HepG2 (cell line): ENCODE measurements around the gene ST8SIA2.

Experiments used
- ADNP ChIP-seq: sonication (generic); formaldehyde crosslinking; IDR thresholded peaks from 2 replicates; pipeline ENCODE4 v1.4.0; 2020; ENCODE audit warnings: missing genetic modification reagents
- BCL6 ChIP-seq: IDR thresholded peaks from 2 replicates; pipeline ENCODE4 v1.6.1; 2016; ENCODE audit warnings: missing genetic modification reagents, missing compliant biosample characterization
- EZH2 ChIP-seq: conservative IDR thresholded peaks from 2 replicates; pipeline ENCODE4 v1.6.1; 2012; ENCODE audit warnings: mild to moderate bottlenecking, low read depth, low read length, moderate library complexity
- JUN ChIP-seq: sonication (generic); formaldehyde crosslinking; IDR thresholded peaks from 2 replicates; pipeline ENCODE4 v1.4.0; 2020; ENCODE audit warnings: mild to moderate bottlenecking, missing genetic modification reagents
- POLR2A ChIP-seq, 2 experiments: IDR thresholded peaks; 2 replicates each; pipeline ENCODE4 v1.6.1; 2011; ENCODE audit warnings: low read depth in 2 of 2, low read length in 2 of 2, mild to moderate bottlenecking in 1 of 2, moderate library complexity in 1 of 2; ENCODE audit not compliant: insufficient read depth in 1 of 2
- SMARCC2 ChIP-seq: fragments of 450-650 bp; IDR thresholded peaks from 2 replicates; pipeline ENCODE4 v1.6.1; 2017; ENCODE audit warnings: antibody characterized with exemption, mild to moderate bottlenecking
- SRY ChIP-seq: sonication (generic); formaldehyde crosslinking; IDR thresholded peaks from 2 replicates; pipeline ENCODE4 v1.8.0; 2022; ENCODE audit warnings: mild to moderate bottlenecking, missing genetic modification reagents
- ZBTB38 ChIP-seq: sonication (generic); formaldehyde crosslinking; IDR thresholded peaks from 2 replicates; pipeline ENCODE4 v1.5.1; 2020; ENCODE audit warnings: mild to moderate bottlenecking, missing genetic modification reagents
- TF ChIP-seq, protein P1 (sequence below): sonication (generic); formaldehyde crosslinking; IDR thresholded peaks from 2 replicates; pipeline ENCODE4 v1.5.0; 2020; ENCODE audit warnings: mild to moderate bottlenecking, missing genetic modification reagents, moderate library complexity
- TF ChIP-seq, protein P2 (sequence below): sonication (generic); formaldehyde crosslinking; IDR thresholded peaks from 2 replicates; pipeline ENCODE4 v1.4.0; 2020; ENCODE audit warnings: missing genetic modification reagents

DNA sequence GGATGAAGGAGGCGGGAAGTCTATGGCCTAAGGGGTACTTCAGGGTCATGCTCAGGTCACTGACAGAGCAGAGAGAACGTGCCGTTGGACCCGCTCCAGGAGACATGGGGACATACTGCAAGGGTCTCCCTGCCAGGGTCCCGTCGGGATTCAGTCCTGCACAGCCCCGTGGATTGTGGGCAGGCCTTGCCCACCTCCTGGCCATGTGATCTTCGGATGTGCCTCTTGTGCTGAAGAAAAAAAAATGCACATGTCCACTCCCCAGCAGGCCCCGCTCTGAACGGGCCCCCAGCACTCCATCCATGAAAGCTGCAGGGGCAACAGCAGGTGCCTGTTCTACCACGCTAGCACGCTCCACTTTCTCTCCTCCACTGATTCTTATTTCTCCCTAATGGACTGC is 22.9 kb downstream of the ST8SIA2 start:
- TF ChIP-seq BCL6 (CRISPR knock-in tag) (no peak), EZH2 (no peak), POLR2A (IDR thresholded peaks at IDR 0.05; ENCODE audit: insufficient read depth in 1 of 2, low read depth in 2 of 2, low read length in 2 of 2) (no peak), ZBTB38 (CRISPR knock-in tag) (no peak), SRY (no peak), JUN (CRISPR knock-in tag) (no peak), ADNP (no peak), SMARCC2 (no peak)
- TF ChIP-seq, protein P1, sequence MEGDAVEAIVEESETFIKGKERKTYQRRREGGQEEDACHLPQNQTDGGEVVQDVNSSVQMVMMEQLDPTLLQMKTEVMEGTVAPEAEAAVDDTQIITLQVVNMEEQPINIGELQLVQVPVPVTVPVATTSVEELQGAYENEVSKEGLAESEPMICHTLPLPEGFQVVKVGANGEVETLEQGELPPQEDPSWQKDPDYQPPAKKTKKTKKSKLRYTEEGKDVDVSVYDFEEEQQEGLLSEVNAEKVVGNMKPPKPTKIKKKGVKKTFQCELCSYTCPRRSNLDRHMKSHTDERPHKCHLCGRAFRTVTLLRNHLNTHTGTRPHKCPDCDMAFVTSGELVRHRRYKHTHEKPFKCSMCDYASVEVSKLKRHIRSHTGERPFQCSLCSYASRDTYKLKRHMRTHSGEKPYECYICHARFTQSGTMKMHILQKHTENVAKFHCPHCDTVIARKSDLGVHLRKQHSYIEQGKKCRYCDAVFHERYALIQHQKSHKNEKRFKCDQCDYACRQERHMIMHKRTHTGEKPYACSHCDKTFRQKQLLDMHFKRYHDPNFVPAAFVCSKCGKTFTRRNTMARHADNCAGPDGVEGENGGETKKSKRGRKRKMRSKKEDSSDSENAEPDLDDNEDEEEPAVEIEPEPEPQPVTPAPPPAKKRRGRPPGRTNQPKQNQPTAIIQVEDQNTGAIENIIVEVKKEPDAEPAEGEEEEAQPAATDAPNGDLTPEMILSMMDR (CRISPR knock-in tag): no peak
- TF ChIP-seq, protein P2, sequence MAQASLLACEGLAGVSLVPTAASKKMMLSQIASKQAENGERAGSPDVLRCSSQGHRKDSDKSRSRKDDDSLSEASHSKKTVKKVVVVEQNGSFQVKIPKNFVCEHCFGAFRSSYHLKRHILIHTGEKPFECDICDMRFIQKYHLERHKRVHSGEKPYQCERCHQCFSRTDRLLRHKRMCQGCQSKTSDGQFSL (CRISPR knock-in tag): no peak
